Stimulated activated CD8-positive, alpha-beta memory T cell treated with anti-CD3 and anti-CD28 coated beads, Interleukin-7, amount 100 ng/mL, for 1 hour (primary cell): ENCODE data around the gene MAP6.
"Not testable (repeated sequence)": the region's sequence is repeated elsewhere in the genome, so short reads cannot be mapped to it uniquely, and the experiment has no call there.

Source experiments
- DNase-seq, 2 donors: peaks; one replicate each; pipeline ENCODE4 v3.0.0-alpha.2; 2020; ENCODE audit warnings: low read depth in 2 of 2

Gene MAP6

GRCh38 chr11:75668451-75669297 lies at the start of gene MAP6:
MAP6 (minus strand) TSS chr11:75669038; CDS start chr11:75668369, 669 bp downstream.
- no peak for DNase-seq

DNA sequence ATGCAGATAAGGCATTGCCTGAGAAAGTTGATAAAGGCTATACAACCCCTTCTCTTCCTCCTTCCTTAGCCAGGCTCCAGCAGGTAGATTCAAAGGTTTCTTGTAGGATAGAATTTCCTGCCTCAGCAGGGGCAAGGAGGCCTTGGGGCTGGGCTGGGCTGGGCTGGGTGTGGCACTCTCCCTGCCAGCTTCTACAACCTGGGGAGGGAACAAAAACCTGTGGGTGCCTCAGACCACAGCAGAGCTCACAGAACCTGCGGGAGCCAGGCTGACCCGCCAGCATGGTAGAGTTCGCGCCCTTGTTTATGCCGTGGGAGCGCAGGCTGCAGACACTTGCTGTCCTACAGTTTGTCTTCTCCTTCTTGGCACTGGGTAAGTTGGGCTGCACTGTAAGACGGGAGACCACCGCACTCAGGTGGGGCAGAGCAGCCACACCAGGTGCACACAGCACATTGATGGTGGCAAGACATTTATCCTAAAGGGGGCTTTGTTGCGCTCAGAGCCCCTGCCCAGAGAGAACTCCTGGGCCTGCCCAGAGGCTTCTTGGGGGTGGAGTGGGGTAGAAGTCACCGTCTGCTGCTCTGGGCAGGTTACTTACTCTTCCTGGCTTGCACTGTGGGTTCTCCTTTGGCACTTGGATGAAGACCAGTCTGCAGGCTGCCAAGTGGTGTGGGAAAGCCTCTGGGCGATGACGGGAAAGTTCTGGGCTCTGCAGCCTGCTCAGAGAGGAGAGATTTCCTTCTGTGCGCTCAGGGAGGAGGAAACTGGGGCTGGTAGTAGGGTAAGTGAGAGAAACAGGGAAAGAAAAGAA lies 49.0 kb upstream of the MAP6 start, which contains the start of gene MOGAT2:
Gene MOGAT2, plus strand, starts transcription at position 231 of the 811 bp plus-strand sequence. Its CDS starts 51 bp downstream, at position 282.
- no peak for DNase-seq

DNA sequence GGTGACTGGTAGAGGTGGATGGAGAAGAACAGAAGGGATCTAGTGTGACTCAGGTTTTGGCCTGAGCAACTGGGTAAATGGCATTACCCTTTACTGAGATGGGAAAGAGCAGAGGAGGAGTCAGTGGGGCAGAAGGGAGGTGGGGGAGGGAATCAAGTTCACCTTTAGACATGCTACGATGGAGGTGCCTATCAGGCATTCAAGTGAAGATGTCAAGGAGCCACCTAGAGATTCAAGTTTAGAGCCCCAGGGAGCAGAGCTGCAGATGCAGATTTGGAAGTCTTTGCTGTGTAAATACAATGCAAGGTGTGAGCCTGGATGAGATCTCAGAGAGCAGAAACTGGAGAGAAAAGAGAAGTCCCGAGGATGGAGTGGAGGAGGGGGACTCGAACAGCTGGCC lies 47.8 kb upstream of the MAP6 start:
- DNase-seq, result no peak

- no peak for DNase-seq
Observed at GRCh38 chr11:75715688-75716087, 46.9 kb upstream of the MAP6 start.

GRCh38 chr11:75714211-75714610 lies 45.4 kb upstream of the MAP6 start:
- DNase-seq, result no peak

DNA sequence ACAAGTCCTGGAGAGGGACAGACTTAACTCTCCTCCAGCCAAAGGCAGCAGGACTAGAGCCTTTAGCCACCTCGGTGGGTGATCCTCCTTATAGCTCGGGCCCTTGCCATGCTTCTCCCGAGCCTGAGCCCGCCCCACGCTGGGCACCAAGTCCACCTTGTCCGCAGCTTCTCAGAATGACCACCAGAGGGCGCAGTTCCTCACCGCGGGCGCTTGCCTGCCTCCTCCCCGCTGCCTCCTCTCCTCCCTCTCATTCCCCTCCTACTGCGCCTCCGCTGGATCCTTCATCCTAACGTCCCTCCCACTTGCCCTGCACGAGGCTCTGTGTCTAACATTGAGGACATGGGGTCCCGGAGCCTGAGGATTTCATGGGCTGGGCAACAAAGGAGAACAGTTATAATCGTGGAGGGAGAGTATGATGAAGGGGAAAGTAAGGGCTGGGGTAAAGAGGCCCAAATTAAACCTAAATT lies 37.5 kb upstream of the MAP6 start:
- peak; percentile 17 to 47 for DNase-seq

DNA sequence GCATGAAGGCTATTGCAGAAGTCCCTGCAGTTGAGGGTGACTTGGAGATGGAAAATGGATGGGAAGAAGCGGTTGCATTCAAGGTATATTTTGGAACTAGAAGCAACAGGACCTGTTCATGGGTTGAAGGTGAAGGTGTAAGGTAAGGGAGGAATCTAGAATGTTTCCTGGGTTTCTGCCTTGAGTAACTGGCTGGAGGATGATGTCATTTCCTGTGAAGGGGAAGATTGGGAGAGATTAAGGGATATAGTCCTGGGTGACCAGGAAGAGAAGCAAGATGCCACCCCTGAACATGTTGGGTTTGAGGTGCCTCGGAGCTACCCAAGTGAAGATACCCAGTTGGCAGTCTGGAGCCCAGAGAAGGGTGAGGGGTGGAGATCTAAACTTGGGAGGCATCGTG lies 36.7 kb upstream of the MAP6 start:
- DNase-seq, result no peak

GRCh38 chr11:75703695-75704237 lies 34.9 kb upstream of the MAP6 start:
- no peak for DNase-seq

- DNase-seq, result no peak
Observed at GRCh38 chr11:75700940-75701339, 32.1 kb upstream of the MAP6 start.

DNA sequence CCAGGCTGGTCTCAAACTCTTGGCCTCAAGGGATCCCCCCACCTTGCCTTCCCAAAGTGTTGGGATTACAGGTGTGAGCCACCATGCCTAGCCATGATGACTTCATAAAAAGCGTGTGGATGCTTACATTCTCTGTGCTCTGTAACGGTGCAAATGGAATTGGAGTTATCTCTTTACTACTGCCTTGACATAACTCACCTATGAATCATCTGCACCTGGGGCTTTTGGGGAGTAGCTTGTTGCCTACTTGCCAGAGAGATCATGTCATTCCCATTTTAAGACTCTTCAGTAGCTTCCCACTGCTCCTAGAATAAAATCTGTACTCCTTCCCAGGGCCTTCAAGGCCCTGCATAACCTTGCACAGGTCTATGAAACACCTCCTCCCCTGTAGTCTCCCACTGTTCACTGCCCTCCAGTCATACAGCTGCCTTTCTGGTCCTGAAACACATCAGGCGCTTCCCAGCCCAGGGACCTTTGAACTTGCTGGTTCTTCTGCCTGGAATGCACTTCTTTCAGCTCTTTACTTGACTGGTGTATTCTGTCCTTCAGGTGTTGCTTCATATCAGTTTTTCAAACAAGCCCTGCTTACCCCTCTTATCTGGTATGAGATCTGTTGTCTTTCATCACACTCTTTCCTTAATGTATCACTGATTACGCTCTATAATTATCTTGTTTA lies 29.2 kb upstream of the MAP6 start:
- DNase-seq, result no peak

GRCh38 chr11:75691804-75692203 lies 23.0 kb upstream of the MAP6 start:
- DNase-seq, result no peak

- DNase-seq, result no peak
Observed at GRCh38 chr11:75689863-75690609, 21.2 kb upstream of the MAP6 start.

DNA sequence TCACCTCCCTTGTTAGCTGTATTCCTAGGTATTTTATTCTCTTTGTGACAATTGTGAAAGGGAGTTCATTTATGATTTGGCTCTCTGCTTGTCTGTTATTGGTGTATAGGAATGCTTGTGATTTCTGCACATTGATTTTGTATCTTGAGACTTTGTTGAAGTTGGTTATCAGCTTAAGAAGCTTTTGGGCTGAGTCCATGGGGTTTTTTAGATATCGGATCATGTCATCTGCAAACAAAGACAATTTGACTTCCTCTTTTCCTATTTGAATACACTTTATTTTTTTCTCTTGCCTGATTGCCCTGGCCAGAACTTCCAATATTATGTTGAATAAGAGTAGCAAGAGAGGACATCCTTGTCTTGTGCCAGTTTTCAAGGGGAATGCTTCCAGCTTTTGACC lies 15.0 kb upstream of the MAP6 start:
- not testable (repeated sequence) for DNase-seq

DNA sequence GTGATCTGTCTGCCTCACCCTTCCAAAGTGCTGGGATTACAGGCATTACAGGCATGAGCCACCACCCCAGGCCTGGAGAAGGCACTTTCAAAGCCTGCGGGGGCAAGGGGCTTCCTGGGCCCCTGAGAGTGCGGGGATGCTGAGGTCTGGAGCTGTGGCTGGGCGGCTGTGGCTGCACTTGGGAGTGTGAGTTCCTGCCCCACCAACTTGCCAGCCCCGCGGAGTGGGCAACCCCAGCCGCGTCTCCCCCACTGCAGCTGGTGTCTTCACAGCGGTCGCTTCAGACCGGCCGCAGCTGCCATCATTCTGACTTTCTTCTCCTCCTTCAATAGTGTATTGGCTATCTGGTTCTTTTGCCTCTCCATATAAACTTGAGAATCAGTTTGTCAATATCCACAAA lies 10.7 kb upstream of the MAP6 start:
- DNase-seq, result no peak

DNA sequence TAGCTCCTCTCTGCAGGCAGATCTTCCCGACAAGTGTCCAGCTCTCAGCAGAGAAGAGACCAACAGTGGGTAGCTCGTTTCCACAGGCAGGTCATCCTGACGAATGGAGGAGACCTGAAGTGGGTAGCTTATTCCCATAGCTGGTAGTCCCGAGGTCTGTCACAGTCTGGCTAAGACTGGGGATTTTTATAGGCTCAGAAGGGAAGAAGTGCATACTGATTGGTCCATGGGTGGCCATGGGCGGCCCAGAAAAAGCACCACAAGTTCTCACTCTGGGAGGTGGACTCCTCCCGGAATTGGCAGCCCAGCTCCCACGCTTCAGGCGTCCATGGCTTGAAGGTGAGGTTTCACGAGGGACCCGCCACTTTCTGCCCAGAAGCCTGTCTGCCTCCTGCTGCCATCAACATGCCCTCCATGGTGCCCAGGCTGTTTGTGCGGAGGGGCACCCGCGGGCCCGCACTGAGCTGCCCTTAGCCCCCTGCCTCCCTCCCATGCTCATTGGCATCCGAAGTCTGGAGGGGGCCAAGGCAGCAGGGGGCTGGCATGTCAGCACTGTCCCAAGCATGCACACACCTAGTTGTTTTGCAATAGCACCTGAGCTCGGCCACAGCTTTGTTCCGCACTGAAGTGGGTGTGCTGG lies 9.9 kb upstream of the MAP6 start:
- no peak for DNase-seq

DNA sequence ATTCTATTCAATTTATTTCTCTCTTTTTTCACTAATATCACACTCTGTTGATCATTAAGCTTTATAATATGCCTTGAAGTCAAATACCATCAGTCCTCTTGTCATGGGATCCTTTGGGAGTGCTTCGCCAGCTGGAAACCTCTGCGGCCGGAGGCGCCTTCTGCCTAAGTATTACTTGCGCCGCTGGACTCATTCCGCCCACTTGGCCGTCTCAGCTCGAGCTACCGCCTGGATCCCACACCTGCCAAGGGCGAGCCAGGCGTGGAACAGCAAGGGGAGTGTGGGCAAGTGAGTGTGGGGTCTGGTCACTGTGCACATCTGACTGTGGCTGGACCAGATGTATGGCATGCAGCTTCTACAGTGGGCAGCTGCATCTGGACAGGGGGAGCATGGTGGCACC lies 9.1 kb upstream of the MAP6 start:
- DNase-seq, result no peak

DNA sequence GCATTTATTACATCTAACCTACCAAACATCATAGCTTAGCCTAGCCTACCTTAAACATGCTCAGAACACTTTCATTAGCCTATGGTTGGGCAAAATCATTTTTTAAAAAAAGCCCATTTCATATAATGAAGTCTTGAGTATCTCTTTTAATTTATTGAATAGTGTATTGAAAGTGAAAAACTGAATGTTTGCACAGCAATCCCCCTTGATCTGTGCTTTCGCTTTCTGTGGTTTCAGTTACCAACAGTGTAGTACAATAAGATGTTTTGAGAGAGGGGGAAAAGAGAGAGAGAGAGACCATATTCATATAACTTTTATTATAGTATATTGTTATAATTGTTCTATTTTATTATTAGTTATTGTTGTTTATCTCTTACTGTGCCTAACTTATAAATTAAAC lies 8.4 kb upstream of the MAP6 start:
- DNase-seq, result no peak

DNA sequence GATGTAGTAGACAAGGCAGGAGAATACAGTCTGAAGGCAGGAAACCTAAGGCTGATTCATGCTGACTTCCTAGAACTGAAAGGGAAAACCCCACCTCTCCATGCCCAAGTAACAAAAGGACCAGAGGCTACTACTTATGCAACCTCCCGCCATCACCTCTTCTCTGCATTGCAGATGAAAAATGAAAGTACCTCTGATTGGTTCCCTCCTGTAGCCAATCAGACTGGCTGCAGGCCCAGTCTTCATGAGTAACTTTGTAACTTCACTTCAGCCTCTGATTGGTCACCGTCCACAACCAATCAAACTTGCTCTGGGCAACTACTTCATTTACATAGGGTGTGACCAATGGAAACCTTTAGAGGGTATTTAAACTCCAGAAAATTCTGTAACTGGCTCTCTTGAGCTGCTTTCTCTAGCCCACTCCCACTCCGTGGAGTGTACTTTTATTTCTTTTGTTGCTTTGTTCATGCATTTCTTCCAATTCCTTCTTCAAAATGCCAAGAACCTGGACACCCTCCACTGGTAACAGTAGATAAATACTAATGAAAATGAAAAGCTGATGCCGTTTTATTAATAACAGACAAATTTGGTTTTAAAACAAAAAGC lies 5.2 kb upstream of the MAP6 start:
- DNase-seq, result no peak

- no peak for DNase-seq
Observed at GRCh38 chr11:75667831-75668450, 897 bp downstream of the MAP6 start.
